Fibroblast of lung (primary cell): ENCODE measurements around the gene SYNJ2.

ENCODE experiments used
- CTCF ChIP-seq, 2 donors: IDR thresholded peaks in 1 of 2; conservative IDR thresholded peaks in 1 of 2; 1 replicate in 1 of 2; 2 replicates in 1 of 2; pipeline ENCODE4 v1.5.1; 2011 to 2012; ENCODE audit warnings: low read length in 2 of 2, control low read depth in 1 of 2, inconsistent platforms in 1 of 2, low read depth in 1 of 2, mild to moderate bottlenecking in 1 of 2
- EZH2 ChIP-seq: IDR thresholded peaks from 2 replicates; pipeline ENCODE4 v1.5.1; 2012; ENCODE audit warnings: low read length, control low read depth, mild to moderate bottlenecking; ENCODE audit errors: missing control alignments

- TF ChIP-seq CTCF (conservative IDR thresholded peaks at IDR 0.05 in 1 of 2, IDR thresholded peaks at IDR 0.05 in 1 of 2; ENCODE audit: low read depth in 1 of 2, low read length in 2 of 2) = no peak
- TF ChIP-seq EZH2 = no peak
These were observed 99.9 kb downstream of the SYNJ2 start for GRCh38 chr6:158081657-158081935.
